PC-3 (cell line): ENCODE results near the gene FAM81A.

ENCODE experiments used
- CTCF ChIP-seq: fragments of 300-600 bp; sonication (generic); conservative IDR thresholded peaks from 2 replicates; pipeline ENCODE4 v1.5.1; 2017; ENCODE audit warnings: antibody characterized with exemption, low read depth, mild to moderate bottlenecking, low read length
- EZH2 ChIP-seq: fragments of 300-600 bp; sonication (generic); IDR thresholded peaks from one replicate; pipeline ENCODE4 v1.6.1; 2017; ENCODE audit warnings: antibody characterized with exemption, mild to moderate bottlenecking, low read length; ENCODE audit not compliant: unreplicated experiment
- EZH2phosphoT487 ChIP-seq: fragments of 300-600 bp; sonication (generic); IDR thresholded peaks from 2 replicates; pipeline ENCODE4 v1.6.1; 2018; ENCODE audit warnings: mild to moderate bottlenecking, antibody characterized with exemption, low read length, borderline replicate concordance

- TF ChIP-seq CTCF (no peak), EZH2 (no peak), EZH2phosphoT487 (no peak)
Measured at GRCh38 chr15:59453474-59454215, 15.7 kb downstream of the FAM81A start.
